Fibroblast of villous mesenchyme (primary cell): ENCODE measurements around the gene BMAL1. TPM values are rescaled to one million over a fixed set of nuclear protein-coding genes. Genes with fewer than 3 reads are reported as not detected.

Experiments used
- DNase-seq: peaks from one replicate; pipeline ENCODE4 v3.0.0-alpha.2; 2010; ENCODE audit warnings: low read depth
- H3K4me3 ChIP-seq: 2 replicates; pipeline ENCODE4 v1.5.1; 2011; ENCODE audit warnings: low read depth, mild to moderate bottlenecking, low read length
- total RNA-seq: library from RNA; depleted of rRNA; stranded (reverse); fragments of >200 nt; gene quantifications from 2 replicates; pipeline ENCODE4 v1.2.3, GENCODE V29; 2012
- TF ChIP-seq, protein P1 (sequence below): IDR thresholded peaks from 2 replicates; pipeline ENCODE4 v1.5.1; 2012; ENCODE audit warnings: low read depth, mild to moderate bottlenecking, low read length; ENCODE audit not compliant: insufficient read depth

Gene BMAL1
- total RNA-seq, 1 donor = 10.4 TPM

GRCh38 chr11:13344818-13345217 lies 67.2 kb downstream of the BMAL1 start:
- no peak overlapping the region for H3K4me3 ChIP-seq
- TF ChIP-seq, protein P1, sequence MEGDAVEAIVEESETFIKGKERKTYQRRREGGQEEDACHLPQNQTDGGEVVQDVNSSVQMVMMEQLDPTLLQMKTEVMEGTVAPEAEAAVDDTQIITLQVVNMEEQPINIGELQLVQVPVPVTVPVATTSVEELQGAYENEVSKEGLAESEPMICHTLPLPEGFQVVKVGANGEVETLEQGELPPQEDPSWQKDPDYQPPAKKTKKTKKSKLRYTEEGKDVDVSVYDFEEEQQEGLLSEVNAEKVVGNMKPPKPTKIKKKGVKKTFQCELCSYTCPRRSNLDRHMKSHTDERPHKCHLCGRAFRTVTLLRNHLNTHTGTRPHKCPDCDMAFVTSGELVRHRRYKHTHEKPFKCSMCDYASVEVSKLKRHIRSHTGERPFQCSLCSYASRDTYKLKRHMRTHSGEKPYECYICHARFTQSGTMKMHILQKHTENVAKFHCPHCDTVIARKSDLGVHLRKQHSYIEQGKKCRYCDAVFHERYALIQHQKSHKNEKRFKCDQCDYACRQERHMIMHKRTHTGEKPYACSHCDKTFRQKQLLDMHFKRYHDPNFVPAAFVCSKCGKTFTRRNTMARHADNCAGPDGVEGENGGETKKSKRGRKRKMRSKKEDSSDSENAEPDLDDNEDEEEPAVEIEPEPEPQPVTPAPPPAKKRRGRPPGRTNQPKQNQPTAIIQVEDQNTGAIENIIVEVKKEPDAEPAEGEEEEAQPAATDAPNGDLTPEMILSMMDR = no peak
- DNase-seq = no peak

DNA sequence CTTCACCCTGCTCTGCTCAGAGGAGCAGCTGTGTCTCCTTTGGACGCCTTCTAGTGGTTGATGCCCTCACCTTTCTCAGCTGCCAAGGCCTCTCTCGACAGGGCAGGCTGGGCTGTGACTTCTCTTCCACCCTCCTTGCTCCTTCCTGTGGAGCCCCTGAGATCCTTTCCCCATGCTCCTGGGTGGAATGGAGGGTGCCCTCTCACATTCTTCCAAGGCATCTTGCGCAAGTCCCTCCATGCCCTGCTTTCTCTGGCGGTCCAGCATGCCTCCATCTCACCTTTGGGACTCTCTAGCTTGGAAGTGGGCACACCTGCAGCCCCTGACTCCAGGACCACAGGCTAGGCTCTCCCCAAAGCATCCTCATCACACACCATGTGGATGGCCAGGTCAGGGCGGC lies 68.9 kb downstream of the BMAL1 start:
- TF ChIP-seq, protein P1 = no peak
- DNase-seq = no peak
- H3K4me3 ChIP-seq = no peak overlapping the region

DNA sequence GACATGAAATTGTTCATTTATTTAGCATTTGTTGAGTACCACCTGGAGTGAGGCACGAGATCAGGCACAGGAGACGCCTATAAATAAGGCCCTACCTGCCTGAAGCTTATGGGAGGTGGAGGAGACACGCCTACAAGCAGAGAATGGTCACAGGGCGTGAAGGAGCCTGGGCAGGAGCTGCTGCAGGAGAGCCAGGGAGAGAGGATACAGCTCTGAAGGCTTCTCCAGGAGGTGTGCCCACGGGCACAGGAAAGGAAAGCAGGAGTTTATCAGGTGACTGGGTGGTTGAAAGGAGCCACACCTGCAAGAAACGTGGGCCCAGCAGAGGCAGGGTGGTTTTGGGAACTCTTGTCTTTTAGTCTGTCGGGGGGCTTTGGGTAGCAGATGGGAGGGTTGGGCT lies 70.3 kb downstream of the BMAL1 start:
- H3K4me3 ChIP-seq = no peak overlapping the region
- TF ChIP-seq, protein P1 = no peak
- no peak for DNase-seq

DNA sequence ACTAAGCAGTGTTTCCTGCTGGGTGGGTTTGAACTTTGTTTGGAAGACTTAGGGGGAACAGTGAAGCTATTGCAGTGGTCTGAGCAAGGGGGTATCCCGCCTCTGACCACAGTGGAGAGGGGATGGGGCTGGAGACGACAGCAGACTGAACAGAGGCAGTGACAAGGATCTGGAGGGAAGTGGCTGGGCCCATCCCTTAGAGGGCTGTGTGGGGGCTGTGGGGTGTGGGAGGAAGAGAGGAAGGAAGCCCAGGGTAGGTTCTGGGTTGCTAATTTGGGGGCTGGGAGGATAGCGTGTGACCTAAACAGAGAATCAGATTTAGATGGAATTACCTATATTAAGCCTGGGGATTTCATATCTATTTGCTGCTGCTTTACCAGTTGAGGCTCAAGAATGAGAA lies 70.7 kb downstream of the BMAL1 start:
- H3K4me3 ChIP-seq = no peak overlapping the region
- TF ChIP-seq, protein P1 = no peak
- no peak for DNase-seq

DNA sequence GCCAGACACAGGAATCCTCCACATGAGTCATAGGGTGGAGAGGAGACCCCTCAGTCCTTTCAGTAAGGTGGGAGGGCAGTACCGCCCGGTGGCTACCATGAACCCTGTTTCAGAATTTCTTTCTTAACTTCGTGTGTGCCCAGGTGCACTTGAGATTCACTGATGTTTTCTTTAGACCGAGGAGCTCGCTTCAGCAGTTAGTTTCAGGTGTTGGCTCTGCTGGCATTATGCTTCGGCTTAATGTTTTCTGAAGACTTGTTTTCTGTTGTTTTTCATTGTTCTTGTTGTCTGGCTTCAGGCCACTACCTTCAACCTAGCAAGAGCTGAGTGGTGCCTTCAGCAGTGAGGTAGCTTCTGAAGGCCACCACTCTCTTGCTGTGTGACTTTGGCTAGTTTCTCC lies 71.5 kb downstream of the BMAL1 start:
- H3K4me3 ChIP-seq = no peak overlapping the region
- TF ChIP-seq, protein P1 = no peak
- no peak for DNase-seq

DNA sequence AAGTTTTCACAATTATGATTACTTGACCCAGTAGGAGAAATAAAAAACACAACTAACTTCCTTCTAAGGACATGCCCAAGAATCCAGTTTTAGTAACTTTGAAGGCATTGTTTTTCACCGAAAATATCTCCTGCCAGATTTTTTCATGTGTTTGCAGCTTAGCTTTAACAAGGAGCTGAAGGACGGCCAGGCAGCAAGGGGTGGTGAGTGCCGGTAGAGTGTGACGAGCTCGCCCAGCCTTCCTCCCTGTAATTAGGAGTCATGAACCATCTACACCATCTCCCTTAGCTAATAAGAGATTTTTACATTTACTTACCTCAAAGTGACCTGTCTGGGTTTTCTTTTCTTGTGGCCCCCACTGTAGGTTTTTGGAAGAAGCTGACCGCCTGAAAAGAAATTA lies 72.0 kb downstream of the BMAL1 start:
- no peak for DNase-seq
- TF ChIP-seq, protein P1 = no peak

DNA sequence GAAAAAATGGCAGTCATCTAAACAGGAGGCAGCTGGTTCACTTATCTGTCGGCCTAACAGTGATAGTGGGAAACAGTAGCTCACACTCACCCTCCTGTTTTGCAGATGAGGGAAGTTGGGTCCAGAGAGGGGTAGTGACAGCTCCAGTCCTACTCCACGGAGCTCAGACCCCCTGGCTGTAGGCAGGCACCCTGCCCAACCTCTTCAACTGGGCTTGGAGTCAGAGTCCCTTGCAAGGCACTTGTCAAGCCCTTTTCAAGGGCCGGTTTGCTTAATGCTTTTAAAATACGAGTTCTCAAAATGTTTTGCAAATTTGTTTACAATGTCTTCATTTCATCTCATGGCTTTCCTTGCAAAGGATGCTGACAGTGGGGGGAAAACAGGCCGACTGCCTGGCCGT lies 75.1 kb downstream of the BMAL1 start:
- TF ChIP-seq, protein P1 = no peak
- no peak overlapping the region for H3K4me3 ChIP-seq

More for the DNA sequence above, 72.0 kb downstream of the BMAL1 start:
- no peak overlapping the region for H3K4me3 ChIP-seq

More for the DNA sequence above, 75.1 kb downstream of the BMAL1 start:
- no peak for DNase-seq
